PFSK-1 (cell line): ENCODE data around the gene RUNX1.

Source experiments
- POLR2AphosphoS5 ChIP-seq: IDR thresholded peaks from 2 replicates; pipeline ENCODE4 v1.6.1; 2012; ENCODE audit warnings: low read depth, mild to moderate bottlenecking, control low read depth, low read length, moderate library complexity
- SIN3A ChIP-seq: IDR thresholded peaks from 2 replicates; pipeline ENCODE4 v1.6.1; 2012; ENCODE audit warnings: mild to moderate bottlenecking, low read length, moderate library complexity, borderline replicate concordance; ENCODE audit not compliant: insufficient read depth
- TAF1 ChIP-seq: IDR thresholded peaks from 2 replicates; pipeline ENCODE4 v1.6.1; 2012; ENCODE audit warnings: low read length, control low read depth, borderline replicate concordance; ENCODE audit not compliant: insufficient read depth
- TF ChIP-seq, protein P1 (sequence below), 2 experiments: IDR thresholded peaks; 2 replicates each; pipeline versions ENCODE4 v1.6.1 to v1.8.0; 2011 to 2012; ENCODE audit warnings: low read depth in 2 of 2, low read length in 2 of 2, control low read depth in 1 of 2, inconsistent platforms in 1 of 2, mild to moderate bottlenecking in 1 of 2, moderate library complexity in 1 of 2; ENCODE audit not compliant: insufficient read depth in 1 of 2

GRCh38 chr21:34934350-34934749 lies 114.8 kb downstream of the RUNX1 start:
- TF ChIP-seq SIN3A (no peak), POLR2AphosphoS5 (no peak), TAF1 (no peak)
- TF ChIP-seq, protein P1, sequence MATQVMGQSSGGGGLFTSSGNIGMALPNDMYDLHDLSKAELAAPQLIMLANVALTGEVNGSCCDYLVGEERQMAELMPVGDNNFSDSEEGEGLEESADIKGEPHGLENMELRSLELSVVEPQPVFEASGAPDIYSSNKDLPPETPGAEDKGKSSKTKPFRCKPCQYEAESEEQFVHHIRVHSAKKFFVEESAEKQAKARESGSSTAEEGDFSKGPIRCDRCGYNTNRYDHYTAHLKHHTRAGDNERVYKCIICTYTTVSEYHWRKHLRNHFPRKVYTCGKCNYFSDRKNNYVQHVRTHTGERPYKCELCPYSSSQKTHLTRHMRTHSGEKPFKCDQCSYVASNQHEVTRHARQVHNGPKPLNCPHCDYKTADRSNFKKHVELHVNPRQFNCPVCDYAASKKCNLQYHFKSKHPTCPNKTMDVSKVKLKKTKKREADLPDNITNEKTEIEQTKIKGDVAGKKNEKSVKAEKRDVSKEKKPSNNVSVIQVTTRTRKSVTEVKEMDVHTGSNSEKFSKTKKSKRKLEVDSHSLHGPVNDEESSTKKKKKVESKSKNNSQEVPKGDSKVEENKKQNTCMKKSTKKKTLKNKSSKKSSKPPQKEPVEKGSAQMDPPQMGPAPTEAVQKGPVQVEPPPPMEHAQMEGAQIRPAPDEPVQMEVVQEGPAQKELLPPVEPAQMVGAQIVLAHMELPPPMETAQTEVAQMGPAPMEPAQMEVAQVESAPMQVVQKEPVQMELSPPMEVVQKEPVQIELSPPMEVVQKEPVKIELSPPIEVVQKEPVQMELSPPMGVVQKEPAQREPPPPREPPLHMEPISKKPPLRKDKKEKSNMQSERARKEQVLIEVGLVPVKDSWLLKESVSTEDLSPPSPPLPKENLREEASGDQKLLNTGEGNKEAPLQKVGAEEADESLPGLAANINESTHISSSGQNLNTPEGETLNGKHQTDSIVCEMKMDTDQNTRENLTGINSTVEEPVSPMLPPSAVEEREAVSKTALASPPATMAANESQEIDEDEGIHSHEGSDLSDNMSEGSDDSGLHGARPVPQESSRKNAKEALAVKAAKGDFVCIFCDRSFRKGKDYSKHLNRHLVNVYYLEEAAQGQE (IDR thresholded peaks at IDR 0.05; ENCODE audit: insufficient read depth in 1 of 2, low read depth in 2 of 2, low read length in 2 of 2) = no peak
